ENCODE measurements around the gene CBFA2T3.

DNA sequence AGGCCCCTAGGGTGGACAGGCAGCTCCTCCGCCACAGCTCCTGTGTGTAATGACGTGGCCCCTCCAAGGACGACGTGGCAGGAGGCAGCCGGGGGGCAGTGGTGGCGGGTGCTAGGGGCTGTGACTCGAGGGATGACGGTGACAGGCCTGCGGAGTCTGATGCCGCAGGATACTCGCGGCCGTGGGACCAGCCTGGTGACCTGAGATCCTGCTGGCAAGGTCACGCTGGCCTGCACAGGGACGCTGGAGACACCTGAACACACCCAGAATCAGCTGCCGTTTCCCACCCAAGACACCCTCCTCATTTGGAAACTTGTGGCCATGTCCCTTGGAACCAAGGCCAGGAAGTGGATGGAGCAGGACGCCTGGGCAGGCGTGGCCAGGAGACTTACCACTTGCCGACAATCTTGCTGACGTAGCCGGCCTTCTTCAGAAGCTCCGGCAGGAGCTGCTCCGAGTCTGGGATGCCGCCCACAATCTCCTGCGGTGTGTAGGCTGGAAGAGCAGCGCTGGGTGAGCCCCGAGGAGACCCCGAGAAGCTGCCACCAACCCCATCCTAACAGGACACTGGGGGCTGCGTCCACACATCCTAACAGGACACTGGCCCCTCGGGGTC is 136.3 kb downstream of the CBFA2T3 start:
- TF ChIP-seq, protein P1, sequence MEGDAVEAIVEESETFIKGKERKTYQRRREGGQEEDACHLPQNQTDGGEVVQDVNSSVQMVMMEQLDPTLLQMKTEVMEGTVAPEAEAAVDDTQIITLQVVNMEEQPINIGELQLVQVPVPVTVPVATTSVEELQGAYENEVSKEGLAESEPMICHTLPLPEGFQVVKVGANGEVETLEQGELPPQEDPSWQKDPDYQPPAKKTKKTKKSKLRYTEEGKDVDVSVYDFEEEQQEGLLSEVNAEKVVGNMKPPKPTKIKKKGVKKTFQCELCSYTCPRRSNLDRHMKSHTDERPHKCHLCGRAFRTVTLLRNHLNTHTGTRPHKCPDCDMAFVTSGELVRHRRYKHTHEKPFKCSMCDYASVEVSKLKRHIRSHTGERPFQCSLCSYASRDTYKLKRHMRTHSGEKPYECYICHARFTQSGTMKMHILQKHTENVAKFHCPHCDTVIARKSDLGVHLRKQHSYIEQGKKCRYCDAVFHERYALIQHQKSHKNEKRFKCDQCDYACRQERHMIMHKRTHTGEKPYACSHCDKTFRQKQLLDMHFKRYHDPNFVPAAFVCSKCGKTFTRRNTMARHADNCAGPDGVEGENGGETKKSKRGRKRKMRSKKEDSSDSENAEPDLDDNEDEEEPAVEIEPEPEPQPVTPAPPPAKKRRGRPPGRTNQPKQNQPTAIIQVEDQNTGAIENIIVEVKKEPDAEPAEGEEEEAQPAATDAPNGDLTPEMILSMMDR (IDR thresholded peaks at IDR 0.05 in 4 of 5, conservative IDR thresholded peaks at IDR 0.05 in 1 of 5), result no peak
- no peak for TF ChIP-seq POLR2A (IDR thresholded peaks at IDR 0.05)
